SK-N-SH (cell line): ENCODE data around the gene DNAJB12.

ENCODE experiments used
- CTCF ChIP-seq: fragments of 200-600 bp; sonication (generic); IDR thresholded peaks from 2 replicates; pipeline ENCODE4 v1.6.1; 2017; ENCODE audit warnings: antibody characterized with exemption, mild to moderate bottlenecking, moderate library complexity
- YY1 ChIP-seq: IDR thresholded peaks from 2 replicates; pipeline ENCODE4 v1.4.0; 2012; ENCODE audit warnings: low read depth, mild to moderate bottlenecking

GRCh38 chr10:72379776-72380175 lies 25.1 kb upstream of the DNAJB12 start:
- TF ChIP-seq YY1 (no peak), CTCF (no peak)
